Hypothalamus (tissue), 51 donors: ENCODE measurements around the gene SCYGR3.

ENCODE experiments used
- DNase-seq, 51 donors: peaks; one replicate each; lab custom pipeline; 2025; lab: John Stamatoyannopoulos, UW

SCYGR3 gene, protein sequence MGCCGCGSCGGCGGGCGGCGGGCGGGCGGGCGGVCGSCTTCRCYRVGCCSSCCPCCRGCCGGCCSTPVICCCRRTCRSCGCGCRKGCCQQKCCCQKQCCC

DNA sequence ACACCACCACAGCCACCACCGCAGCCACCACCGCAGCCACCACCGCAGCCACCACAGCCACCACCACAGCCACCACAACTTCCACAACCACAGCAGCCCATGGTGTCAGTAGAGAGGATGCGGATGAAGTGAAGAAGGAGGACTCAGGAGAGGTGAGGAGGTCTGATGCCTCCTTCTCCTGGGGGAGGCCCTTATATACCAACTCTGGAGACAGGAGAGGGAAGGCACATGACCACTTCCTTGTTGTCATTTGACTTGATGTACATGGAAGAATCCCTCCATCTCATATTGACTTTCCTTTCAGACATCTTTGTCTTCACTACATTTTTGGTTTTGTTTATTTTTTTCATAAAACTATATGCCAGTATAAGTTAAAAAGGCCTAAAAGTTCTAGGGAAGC lies at the start of gene SCYGR3:
Gene SCYGR3, minus strand, starts transcription at position 101 of the 400 bp plus-strand sequence. Its CDS starts 0 bp downstream, at position 101.
- DNase-seq, result no peak

DNA sequence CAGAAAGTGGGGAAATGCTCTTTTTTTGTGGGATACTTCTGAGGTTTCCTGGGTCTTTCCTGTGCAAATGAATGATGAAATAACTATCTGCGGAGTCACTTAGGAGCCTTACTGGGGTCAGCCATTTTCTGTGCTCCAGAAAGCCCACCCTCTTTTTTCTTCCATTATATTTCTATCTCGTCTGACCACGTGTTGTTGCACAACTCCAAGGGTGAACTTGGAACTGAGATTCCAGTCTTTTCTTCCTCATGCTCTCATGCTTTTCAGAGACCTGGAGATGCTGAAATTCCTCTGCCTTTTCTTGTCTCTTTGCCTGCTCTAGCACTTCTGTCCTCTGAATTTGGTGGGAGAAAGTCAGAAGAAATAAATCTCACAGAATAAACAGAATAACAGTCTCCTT lies 47.2 kb upstream of the SCYGR3 start:
- DNase-seq, result no peak

DNA sequence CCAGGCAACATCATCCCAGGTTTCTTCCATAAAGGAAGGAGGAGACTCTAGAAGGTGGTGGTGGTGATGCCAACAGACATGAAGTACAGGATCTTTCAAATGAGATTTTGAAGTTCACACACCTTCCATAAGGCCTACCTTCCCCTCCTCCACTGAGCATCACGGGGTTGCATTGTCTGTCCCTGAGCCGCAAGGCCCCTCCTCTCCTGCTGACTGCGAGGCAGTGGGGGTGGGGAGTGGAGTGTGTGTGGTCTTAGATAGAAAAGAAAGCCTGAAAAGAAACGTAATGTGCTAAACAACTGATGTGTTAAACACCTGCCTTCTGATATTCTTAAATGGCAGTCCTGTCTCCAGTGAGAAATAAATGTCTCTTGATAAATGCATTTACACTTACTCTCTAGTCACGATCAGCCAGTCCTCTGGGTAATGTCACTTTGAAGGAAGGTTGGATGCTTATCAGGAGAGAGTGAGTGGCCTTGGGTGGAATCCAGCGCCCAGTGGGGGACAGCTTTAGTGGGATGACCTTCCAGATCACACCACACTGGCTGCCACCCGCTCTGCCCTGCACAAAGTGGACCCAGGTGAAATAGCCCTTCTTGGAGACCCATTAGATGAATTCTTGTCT lies 46.5 kb upstream of the SCYGR3 start:
- DNase-seq, result no peak

DNA sequence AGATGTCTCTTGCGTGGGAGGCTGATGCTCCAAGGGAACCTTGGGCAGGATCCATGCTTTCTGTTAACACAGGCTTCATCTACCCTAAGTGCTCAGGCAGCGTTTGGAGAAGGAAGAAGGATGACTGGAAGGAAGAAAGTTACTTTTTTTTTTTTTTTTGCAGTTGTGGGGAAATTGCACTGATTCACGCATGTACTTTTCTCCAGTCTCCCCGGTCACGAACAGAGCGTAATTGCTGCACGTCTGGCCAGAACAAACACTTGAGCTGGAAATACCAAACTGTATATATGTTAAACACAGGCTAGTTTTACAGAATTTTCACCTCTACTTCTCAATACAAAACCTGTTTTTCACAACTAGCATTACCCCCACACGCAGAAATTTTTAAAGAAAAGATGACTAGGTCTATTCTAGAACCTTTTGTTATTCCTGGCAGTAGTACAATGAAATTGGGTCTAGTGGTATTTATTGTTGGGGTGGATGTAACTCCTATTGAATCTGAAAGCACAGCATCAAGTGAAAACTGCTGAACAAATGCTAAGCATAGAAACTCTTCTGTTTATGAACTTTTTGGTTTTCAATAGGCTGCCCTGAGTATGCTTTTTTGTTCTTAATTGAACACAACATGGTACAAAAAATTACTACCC lies 42.7 kb upstream of the SCYGR3 start:
- DNase-seq, result no peak

DNA sequence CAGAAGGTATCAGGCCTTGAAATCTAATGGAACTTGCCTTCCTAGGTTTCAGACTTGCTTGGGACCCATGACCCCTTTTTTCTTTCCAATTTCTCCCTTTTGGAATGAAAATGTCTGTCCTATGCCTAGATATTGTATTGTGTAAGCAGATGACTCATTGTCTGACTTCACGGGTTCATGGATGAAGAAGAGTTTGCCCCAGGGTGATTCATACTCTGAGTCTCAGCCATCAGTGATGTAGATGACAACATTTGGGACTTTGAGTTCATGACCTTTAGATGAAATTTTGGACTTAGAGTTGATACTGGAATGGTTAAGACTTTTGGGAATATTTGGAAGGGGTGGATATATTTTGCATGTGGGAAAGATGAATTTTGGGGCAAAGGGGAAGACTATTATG lies 40.8 kb upstream of the SCYGR3 start:
- DNase-seq, result no peak

DNA sequence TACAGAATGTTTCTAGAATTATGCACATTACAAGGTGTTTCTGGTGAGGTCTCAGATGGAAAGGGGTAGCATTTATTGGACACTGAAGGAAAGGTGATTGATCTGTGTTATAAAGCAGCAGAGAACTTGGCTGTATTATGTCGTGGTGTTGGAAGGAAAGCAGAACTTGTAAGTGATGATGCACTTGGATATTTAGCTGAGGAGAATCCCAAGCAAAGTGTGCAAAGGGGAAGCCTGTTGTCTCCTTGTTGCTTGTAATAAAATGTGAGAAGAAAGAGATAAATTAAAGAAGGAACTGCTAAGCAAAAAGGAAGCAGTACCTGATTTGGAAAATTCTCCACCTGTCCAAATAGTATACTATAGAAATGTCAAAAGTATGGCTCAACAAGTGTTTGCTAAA lies 39.8 kb upstream of the SCYGR3 start:
- DNase-seq, result no peak

DNA sequence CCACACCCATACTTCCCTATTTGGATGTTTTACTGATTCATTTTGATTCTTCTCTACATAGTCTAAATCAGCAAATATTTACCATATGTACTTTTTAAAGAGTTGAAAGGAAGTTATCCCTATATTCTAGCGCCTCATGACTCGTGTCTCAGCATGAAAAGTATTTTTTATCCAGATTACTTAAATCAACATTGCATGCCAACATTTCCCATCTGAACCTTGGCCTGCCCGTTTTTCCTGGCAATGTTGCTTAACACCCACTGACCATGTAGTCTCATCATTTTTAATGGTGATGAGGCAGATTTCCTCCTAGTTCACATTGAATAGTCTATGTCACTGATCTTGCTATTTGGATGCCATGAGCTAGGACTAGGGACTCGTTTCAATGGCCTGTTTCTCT lies 38.8 kb upstream of the SCYGR3 start:
- DNase-seq, result no peak

DNA sequence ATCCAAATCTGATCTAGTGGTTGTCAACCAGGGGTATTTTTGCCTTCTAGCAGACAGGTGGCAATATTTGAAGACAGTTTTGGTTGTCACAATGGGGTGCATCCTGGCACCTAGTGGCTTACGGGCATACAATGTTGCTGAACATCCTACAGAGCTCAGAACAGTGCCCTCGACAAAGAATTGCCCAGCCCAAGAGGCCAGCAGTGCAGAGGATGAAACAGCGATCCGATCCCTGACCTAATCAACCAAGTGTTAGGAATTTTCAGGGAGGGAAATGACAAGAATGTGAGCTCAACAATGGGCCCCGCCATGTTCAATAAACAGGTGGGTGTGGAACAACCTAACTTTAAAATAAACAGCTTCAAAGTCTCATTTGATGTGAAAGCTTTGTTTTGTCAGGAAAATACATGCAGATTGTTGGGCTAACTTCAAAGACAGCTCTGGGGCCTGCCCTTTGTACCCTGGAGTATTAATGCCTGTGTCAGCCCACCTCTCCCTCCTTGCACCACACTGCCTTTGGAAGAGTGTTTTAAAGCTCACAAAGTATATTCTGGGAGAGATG lies 29.4 kb upstream of the SCYGR3 start:
- DNase-seq, result no peak

DNA sequence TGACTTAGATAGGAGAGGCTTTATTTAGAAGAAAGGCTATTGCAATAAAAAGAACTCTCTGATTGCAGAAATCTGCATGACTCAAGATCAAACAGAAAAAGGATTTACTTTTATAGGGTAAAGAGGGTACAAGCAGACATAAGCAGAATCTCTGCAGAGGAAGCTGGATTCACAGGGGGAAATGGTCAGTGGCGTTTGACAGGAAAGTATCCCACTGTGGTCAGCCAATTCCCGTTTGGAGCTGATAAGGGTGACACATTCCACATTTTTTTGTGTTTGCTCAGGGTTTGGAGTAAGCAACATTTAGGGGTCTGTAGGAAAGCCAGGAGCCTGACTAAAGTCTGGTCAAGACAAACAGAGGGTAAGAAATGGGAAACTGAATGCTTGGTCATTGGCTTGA lies 28.0 kb upstream of the SCYGR3 start:
- no peak for DNase-seq

DNA sequence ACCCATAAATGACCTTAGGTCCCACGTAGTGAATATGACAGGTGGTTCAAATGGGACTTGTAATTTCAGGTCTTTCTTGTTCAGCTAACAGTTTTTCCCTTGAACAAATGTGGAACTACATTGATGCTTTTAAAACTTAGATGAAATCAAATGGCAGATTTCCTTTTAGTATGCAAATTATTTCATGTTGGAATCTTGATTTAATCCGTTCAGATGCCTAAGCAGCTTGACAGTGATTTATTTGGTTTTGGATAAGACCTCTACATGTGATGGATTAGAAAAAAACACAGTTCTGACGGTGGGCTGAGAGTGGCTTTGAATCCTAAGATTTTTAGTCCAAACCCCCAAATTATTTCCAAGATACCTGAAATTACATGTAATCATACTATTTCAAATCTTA lies 19.6 kb upstream of the SCYGR3 start:
- no peak for DNase-seq

DNA sequence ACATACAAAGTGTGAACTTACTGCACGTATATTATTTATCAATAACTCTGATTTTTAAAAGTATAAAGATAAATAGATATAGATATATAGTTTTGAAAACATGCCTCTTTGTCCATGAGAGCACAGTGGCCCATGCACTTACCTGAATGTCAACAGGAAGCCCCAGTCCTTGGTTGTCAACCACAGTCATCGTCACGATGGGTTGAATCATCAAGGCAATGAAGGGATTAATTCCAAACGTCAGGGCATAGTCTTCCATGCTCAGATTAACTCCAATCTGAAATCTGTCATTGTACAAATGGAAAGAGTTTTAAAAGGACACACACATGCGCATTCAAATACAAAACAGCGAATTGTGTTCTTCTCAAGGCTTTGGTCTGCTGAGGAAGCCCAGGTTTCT lies 18.2 kb upstream of the SCYGR3 start:
- no peak for DNase-seq

DNA sequence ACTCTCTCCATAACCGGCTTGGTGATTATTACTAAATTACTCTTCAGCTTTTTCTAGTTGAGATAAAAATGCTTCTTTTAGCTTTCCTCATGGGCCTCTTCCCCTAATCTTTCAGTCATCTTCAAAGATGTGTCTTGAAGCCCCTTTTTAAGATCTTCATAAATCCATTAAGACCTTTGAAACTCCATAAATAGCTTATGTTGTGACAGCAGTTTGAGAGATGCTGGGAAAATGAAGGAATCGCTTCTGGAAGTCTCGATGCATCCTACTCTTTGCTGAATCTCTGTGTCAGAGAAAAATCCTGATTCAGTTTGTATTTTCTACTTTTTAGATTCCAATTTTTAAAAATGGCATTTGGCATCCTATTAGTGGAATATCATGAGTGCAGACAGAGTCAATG lies 15.7 kb upstream of the SCYGR3 start:
- DNase-seq, result no peak

DNA sequence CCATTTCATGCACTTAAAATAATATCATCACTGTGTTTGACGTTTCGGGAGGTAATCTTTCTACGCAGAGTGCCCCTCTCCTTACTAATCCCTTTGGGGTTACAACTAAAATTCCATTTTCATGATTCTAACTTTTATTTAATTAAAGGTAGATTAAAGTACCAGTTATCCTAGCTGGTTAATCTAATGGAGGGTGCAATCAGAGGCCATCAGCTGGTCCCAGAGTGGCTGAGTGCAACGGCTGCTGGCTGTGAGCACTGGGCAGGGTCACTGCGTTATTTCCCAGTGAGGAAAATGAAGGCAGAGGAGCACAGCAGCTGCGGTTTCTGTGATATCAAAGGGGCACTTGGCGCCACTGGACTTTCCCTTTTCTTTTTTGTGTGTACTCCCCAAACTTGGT lies 14.8 kb upstream of the SCYGR3 start:
- DNase-seq, result no peak

DNA sequence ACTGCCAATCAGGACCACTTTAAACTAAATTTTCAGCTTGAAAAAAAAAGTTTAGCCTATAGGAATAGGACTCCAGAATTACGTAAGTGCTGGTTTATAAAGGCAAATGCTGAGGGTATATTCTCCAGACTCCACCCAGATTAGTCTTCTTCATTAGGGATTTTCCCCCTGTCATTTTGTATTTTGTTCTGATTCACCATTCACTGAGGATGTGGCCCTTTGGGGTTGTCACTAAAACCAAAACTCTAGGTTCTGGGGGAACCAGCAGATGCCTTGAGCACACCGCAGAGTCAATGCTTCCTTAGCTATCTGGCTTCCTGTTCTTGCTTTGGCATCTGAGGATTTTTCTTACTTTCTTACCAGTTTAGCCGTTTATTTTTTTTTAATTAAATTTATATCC lies 13.1 kb upstream of the SCYGR3 start:
- DNase-seq, result no peak

DNA sequence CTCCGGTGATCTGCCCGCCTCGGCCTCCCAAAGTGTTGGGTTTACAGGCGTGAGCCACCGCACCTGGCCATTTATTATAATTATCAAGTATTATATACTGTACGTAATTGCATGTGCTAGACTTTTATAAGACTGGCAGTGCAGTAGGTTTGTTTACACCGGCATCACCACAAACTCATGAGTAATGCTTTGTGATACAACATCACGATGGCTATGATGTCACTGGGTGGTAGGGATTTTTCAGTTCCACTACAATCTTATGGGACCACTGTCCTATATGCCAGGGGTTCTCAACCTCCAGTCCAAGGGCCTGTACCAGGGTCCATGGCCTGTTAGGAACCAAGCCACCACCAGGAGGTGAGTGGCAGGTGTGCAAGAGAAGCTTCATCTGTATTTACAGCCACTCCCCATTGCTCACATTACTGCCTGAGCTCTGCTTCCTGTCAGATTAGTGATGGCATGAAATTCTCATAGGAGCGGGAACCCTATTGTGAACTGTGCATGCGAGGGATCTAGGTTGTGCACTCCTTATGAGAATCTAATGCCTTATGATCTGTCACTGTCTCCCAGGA lies 12.0 kb upstream of the SCYGR3 start:
- no peak for DNase-seq

DNA sequence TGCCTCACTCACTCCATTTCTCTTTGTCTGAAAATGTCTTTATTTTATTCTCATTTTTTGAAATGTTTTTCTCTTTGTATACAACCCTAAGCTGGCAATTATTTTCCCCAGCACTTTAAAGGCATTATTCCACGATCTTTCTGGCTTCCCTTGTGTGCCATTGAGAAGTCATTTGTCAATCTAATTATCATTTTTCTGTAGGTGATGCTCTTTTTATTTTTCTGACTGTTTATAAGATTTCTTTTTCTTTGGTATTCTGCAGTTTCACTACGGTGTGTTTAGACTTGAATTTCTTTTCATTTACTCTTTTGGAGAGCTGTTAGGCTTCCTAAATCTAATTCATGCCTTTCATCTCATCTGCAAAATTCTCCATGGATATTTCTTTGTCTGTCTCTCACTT lies 10.8 kb upstream of the SCYGR3 start:
- DNase-seq, result no peak

DNA sequence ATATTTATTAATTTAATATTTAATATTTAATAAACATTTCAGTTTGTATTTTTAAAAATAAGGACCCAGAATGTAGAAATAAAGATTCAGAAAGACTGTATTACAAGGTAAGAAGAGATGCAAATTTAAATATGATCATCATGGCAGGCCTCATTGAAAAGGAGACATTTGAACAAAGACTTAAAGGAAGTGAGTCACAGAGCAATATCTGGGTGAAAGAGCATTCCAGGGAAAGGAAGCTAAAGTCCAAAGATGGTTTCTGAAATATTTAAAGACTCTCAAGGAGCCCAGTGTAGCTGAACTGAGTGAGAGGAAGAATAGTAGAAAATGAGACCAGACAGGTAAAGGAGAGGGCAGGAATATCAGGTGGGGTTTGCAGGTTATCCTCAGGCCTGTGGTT lies 8.6 kb upstream of the SCYGR3 start:
- DNase-seq, result no peak

DNA sequence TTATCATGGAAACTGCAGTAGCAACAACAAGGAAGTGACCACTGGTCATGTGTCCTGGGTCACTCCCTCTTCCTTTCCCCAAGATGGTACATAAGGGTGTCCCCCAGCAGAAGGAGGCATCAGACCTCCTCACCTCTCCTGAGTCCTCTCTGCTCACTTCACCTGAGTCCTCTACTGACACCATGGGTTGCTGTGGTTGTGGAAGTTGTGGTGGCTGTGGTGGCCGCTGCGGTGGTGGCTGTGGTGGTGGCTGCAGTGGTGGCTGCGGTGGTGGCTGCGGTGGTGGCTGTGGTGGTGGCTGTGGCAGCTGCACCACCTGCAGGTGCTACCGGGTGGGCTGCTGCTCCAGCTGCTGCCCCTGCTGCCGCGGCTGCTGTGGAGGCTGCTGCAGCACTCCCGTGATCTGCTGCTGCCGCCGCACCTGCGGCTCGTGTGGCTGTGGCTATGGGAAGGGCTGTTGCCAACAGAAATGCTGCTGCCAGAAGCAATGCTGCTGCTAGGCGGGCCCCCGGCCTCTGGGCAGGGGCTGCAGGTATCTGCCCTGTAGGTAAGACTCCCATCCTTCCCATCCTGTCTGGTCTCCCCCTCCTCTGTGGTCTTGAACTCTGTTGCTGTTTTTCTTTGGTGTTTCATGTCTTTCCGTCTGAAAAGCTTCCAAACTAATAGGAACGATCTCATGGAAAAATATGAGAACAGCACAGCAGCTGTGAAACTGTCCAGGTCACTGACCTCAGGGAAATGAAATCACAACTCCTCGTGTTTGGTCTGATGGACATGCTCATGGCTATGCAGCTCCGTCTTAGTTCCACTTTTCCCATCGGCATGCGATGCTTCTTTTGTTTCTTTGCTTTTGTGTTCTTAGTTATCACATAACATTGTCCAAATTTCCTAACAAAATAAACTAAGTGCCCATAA lies 2.9 kb upstream of the SCYGR3 start, which contains the start of gene SCYGR4:
Gene SCYGR4, plus strand, starts transcription at position 183 of the 915 bp plus-strand sequence. Its CDS starts 0 bp downstream, at position 183.
- DNase-seq, result no peak

DNA sequence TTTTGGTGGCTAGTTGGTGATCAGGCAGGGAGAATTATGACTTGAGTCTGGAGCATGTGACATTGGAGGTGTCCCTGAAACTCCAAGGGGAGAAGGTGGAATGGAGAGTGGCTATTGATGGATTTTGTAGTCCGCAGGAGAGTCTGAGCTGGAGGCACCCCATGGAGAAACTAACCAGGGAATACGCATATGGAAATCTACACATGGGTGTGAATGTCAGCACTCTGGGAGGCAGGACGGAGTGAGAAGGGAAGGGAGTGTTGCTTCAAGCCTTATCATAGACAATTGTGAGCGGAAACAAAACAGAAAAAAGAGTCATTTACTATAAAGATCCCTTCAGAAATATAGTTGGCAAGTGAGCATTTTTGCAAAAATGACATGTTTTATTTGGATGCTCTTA lies 2.0 kb upstream of the SCYGR3 start:
- no peak for DNase-seq

DNA sequence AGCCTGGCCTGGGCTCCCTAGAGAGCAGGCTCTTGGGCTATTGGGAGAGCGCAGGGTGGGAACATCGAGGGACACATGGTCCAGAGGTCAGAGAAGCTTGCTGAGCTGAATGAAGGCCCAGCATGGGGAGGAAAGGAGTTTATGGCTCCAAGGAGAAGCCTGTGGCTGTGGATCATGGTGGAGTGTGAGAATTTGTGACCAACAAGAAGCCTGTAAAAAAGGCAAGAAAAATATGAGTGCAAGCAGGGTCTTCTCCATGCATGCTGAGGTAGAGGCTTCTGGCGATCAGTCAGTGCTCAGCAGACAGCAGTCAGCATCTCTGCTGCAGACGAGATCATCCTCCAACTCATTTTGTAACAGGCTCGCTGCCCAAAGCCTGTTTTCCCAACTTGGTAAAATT lies 1.3 kb upstream of the SCYGR3 start:
- no peak for DNase-seq

DNA sequence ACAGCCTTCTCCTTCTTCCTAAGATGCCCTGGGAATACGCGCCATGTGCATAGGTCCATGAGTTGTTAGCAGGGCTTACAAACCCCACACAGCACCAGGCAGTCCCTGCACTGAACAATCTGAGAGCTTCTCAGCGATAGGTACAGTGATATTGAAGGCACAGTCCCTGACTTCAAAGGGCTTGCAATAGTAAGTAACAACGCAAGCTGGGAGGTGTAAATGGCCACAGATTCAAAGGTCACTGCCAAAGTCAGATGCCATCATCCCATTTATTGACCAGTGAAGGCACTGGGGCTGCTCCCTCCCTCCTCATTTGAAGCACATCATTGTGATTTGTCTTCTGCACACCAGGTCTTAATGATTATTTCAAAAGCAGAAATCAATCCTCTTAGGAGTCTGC lies 541 bp upstream of the SCYGR3 start:
- no peak for DNase-seq
